ENCODE results near the gene SLC26A9. TPM values are rescaled to one million over a fixed set of nuclear protein-coding genes. Genes with fewer than 3 reads are reported as not detected.

SLC26A9 gene
- total RNA-seq, 2 donors from 2014 or later, result 11.3 to 25.4 TPM

GRCh38 chr1:205932776-205933175 is 10.5 kb downstream of the SLC26A9 start:
- no peak for ATAC-seq
- DNase-seq, result no peak
- intact Hi-C loops (cut with DNase I), result no loop called here

GRCh38 chr1:205930799-205931281 is 12.4 kb downstream of the SLC26A9 start:
- DNase-seq (no peak), ATAC-seq (no peak)
- intact Hi-C loops (cut with DNase I), result no loop called here

GRCh38 chr1:205930195-205930577 is 13.1 kb downstream of the SLC26A9 start:
- DNase-seq (no peak), ATAC-seq (no peak)
- intact Hi-C loops (cut with DNase I), result no loop called here

- DNase-seq (no peak), ATAC-seq (no peak)
- intact Hi-C loops (cut with DNase I), result no loop called here
These were observed 13.6 kb downstream of the SLC26A9 start for GRCh38 chr1:205929496-205930194.

- no peak for DNase-seq
- intact Hi-C loops (cut with DNase I), result no loop called here
- no peak for ATAC-seq
These were observed 14.9 kb downstream of the SLC26A9 start for GRCh38 chr1:205928317-205928716.

GRCh38 chr1:205927676-205928075 is 15.6 kb downstream of the SLC26A9 start:
- intact Hi-C loops (cut with DNase I), result no loop called here
- ATAC-seq (no peak), DNase-seq (no peak)

GRCh38 chr1:205927247-205927646 is 16.0 kb downstream of the SLC26A9 start:
- intact Hi-C loops (cut with DNase I), result no loop called here
- ATAC-seq (no peak), DNase-seq (no peak)

- DNase-seq (no peak), ATAC-seq (no peak)
- intact Hi-C loops (cut with DNase I), result no loop called here
These were observed 16.6 kb downstream of the SLC26A9 start for GRCh38 chr1:205926636-205927035.

- DNase-seq, result no peak
- intact Hi-C loops (cut with DNase I), result no loop called here
These were observed 17.0 kb downstream of the SLC26A9 start for GRCh38 chr1:205926213-205926612.

GRCh38 chr1:205925736-205926135 is 17.5 kb downstream of the SLC26A9 start:
- peak in 1 of 2 donors; percentile 24 for ATAC-seq
- DNase-seq, result no peak
- intact Hi-C loops (cut with DNase I), result no loop called here

More at GRCh38 chr1:205926213-205926612, 17.0 kb downstream of the SLC26A9 start:
- no peak for ATAC-seq

- intact Hi-C loops (cut with DNase I), result loop anchor here in 1 of 2 donors (5.0 kb wide), 1 partner anchor 53 kb away; no protein-coding TSS in a partner anchor
- no peak for ATAC-seq
- DNase-seq, result no peak
These were observed 18.8 kb downstream of the SLC26A9 start for GRCh38 chr1:205924460-205924790.

- no peak for ATAC-seq
- intact Hi-C loops (cut with DNase I), result loop anchor here in 1 of 2 donors (5.0 kb wide), 1 partner anchor 53 kb away; no protein-coding TSS in a partner anchor
- DNase-seq, result no peak
These were observed 19.4 kb downstream of the SLC26A9 start for GRCh38 chr1:205923651-205924459.

- intact Hi-C loops (cut with DNase I), result loop anchor here in 1 of 2 donors (5.0 kb wide), 1 partner anchor 54 kb away; no protein-coding TSS in a partner anchor
- DNase-seq (no peak), ATAC-seq (no peak)
These were observed 20.4 kb downstream of the SLC26A9 start for GRCh38 chr1:205922806-205923205.

- DNase-seq (no peak), ATAC-seq (no peak)
- intact Hi-C loops (cut with DNase I), result loop anchor here in 1 of 2 donors (5.0 kb wide), 1 partner anchor 55 kb away; no protein-coding TSS in a partner anchor
These were observed 20.9 kb downstream of the SLC26A9 start for GRCh38 chr1:205922314-205922713.

- intact Hi-C loops (cut with DNase I), result loop anchor here in 1 of 2 donors (5.0 kb wide), 1 partner anchor 56 kb away; no protein-coding TSS in a partner anchor
- ATAC-seq (no peak), DNase-seq (no peak)
These were observed 21.7 kb downstream of the SLC26A9 start for GRCh38 chr1:205921570-205921909.

GRCh38 chr1:205920861-205921569 is 22.2 kb downstream of the SLC26A9 start:
- no peak for ATAC-seq
- no peak for DNase-seq
- intact Hi-C loops (cut with DNase I), result loop anchor here in 1 of 2 donors (5.0 kb wide), 1 partner anchor 56 kb away; no protein-coding TSS in a partner anchor

- ATAC-seq (peak; percentile 49 to 65), DNase-seq (peak; percentile 75)
- intact Hi-C loops (cut with DNase I), result loop anchor here in 1 of 2 donors (5.0 kb wide), 1 partner anchor 57 kb away; no protein-coding TSS in a partner anchor
These were observed 23.1 kb downstream of the SLC26A9 start for GRCh38 chr1:205920159-205920558.

GRCh38 chr1:205918955-205919746 is 24.1 kb downstream of the SLC26A9 start:
- ATAC-seq, result peak; percentile 53 to 58
- intact Hi-C loops (cut with DNase I), result loop anchor here (1.0 to 10.0 kb wide), 4 partner anchors 58 to 196 kb away; partner anchors contain the start of gene AVPR1B (in 1 of the 2)
- DNase-seq, result peak; percentile 78
